Measurements from ENCODE around the gene SPDEF.

Gene SPDEF

GRCh38 chr6:34556493-34556892, 364 bp upstream of the SPDEF start:
- TF ChIP-seq ZNF24 (tag by site-specific recombination; IDR thresholded peaks at IDR 0.05) (0 out of 2 replicates have a peak, but pooled peaks have one; percentile 49), ZNF664 (tag by site-specific recombination; IDR thresholded peaks at IDR 0.05) (no peak), MZF1 (tag by site-specific recombination; IDR thresholded peaks at IDR 0.05; ENCODE audit: borderline replicate concordance) (no peak)
- H3K36me3 ChIP-seq (ENCODE audit: control insufficient read depth in 2 of 2, insufficient read depth in 1 of 2, low read length in 2 of 2) = no peaks in the 10 kb centered on the region
- no peak overlapping the region for H3K4me3 ChIP-seq (ENCODE audit: low read depth, low read length)
- H3K9me3 ChIP-seq (ENCODE audit: control insufficient read depth, insufficient read depth, low read depth, low read length) = no peaks in the 10 kb centered on the region
- POLR2A ChIA-PET = interaction anchor here (0.6 kb wide), 1 partner anchor 140 kb away, joined by 3 read pairs; the partner anchor contains the start of gene ILRUN
- CTCF ChIA-PET = no interaction called here
- no peak overlapping the region for H3K27ac ChIP-seq (ENCODE audit: extremely low read depth, low read depth, low read length)
- no peaks in the 10 kb centered on the region for H3K4me1 ChIP-seq (ENCODE audit: control insufficient read depth, insufficient read depth, low read length)

- Histone ChIP-seq H3K36me3 (ENCODE audit: control insufficient read depth in 2 of 2, insufficient read depth in 1 of 2, low read length in 2 of 2) (no peaks in the 10 kb centered on the region), H3K4me3 (ENCODE audit: low read depth, low read length) (no peak overlapping the region), H3K4me1 (ENCODE audit: control insufficient read depth, insufficient read depth, low read length) (no peaks in the 10 kb centered on the region), H3K9me3 (ENCODE audit: control insufficient read depth, insufficient read depth, low read depth, low read length) (no peaks in the 10 kb centered on the region), H3K27ac (ENCODE audit: extremely low read depth, low read depth, low read length) (no peak overlapping the region)
- TF ChIP-seq ZNF585B (tag by site-specific recombination; IDR thresholded peaks at IDR 0.05) = no peak
- TF ChIP-seq SETDB1 (IDR thresholded peaks at IDR 0.05; ENCODE audit: insufficient read length, low read length) = no peak
- no peak for TF ChIP-seq ZNF692 (tag by site-specific recombination; IDR thresholded peaks at IDR 0.05)
- TF ChIP-seq ZNF449 (tag by site-specific recombination; IDR thresholded peaks at IDR 0.05) = no peak
- no peak for TF ChIP-seq BCL6B (tag by site-specific recombination; IDR thresholded peaks at IDR 0.05)
- no peak for TF ChIP-seq IKZF3 (tag by site-specific recombination; IDR thresholded peaks at IDR 0.05)
- no peak for TF ChIP-seq ZNF530 (tag by site-specific recombination; IDR thresholded peaks at IDR 0.05; ENCODE audit: low read depth)
- TF ChIP-seq ZNF76 (tag by site-specific recombination; IDR thresholded peaks at IDR 0.05; ENCODE audit: borderline replicate concordance, low read depth) = no peak
- TF ChIP-seq ZBTB48 (tag by site-specific recombination; IDR thresholded peaks at IDR 0.05) = no peak
- no peak for TF ChIP-seq RBAK (tag by site-specific recombination; IDR thresholded peaks at IDR 0.05)
- TF ChIP-seq ZNF488 (tag by site-specific recombination; IDR thresholded peaks at IDR 0.05) = no peak
- no peak for TF ChIP-seq SP2 (tag by site-specific recombination; IDR thresholded peaks at IDR 0.05)
- TF ChIP-seq ZNF19 (tag by site-specific recombination; IDR thresholded peaks at IDR 0.05; ENCODE audit: low read depth) = no peak
- no peak for TF ChIP-seq GLIS1 (tag by site-specific recombination; IDR thresholded peaks at IDR 0.05)
- ChIA-PET POLR2A (no interaction called here), CTCF (interaction anchor here (0.6 to 0.7 kb wide), 2 partner anchors 271 to 808 kb away, joined by 3 read pairs; no protein-coding TSS in a partner anchor)
Observed at GRCh38 chr6:34555328-34555727, 801 bp downstream of the SPDEF start.

GRCh38 chr6:34555007-34555322, 1.2 kb downstream of the SPDEF start:
- CTCF ChIA-PET = interaction anchor here (0.6 to 0.7 kb wide), 3 partner anchors 474 to 921 kb away, joined by 3 to 5 read pairs (median 3); no protein-coding TSS in a partner anchor
- TF ChIP-seq ZFHX2 (tag by site-specific recombination; conservative IDR thresholded peaks at IDR 0.05) (peak; percentile 60), ZNF654 (tag by site-specific recombination; IDR thresholded peaks at IDR 0.05; ENCODE audit: low read depth) (no peak), EGR2 (tag by site-specific recombination; IDR thresholded peaks at IDR 0.05; ENCODE audit: low read depth) (peak; percentile 62), ZNF658 (tag by site-specific recombination; IDR thresholded peaks at IDR 0.05) (no peak), ZSCAN4 (tag by site-specific recombination; IDR thresholded peaks at IDR 0.05) (peak; percentile 97)
- Histone ChIP-seq H3K27ac (ENCODE audit: extremely low read depth, low read depth, low read length) (no peak overlapping the region), H3K36me3 (ENCODE audit: control insufficient read depth in 2 of 2, insufficient read depth in 1 of 2, low read length in 2 of 2) (no peaks in the 10 kb centered on the region), H3K4me1 (ENCODE audit: control insufficient read depth, insufficient read depth, low read length) (no peaks in the 10 kb centered on the region), H3K9me3 (ENCODE audit: control insufficient read depth, insufficient read depth, low read depth, low read length) (no peaks in the 10 kb centered on the region), H3K4me3 (ENCODE audit: low read depth, low read length) (no peak overlapping the region)
- POLR2A ChIA-PET = no interaction called here

Data from HEK293 (cell line).